Lung (tissue), 16 donors: Measurements from ENCODE around the gene CABLES2. TPM values are rescaled to one million over a fixed set of nuclear protein-coding genes. Genes with fewer than 3 reads are reported as not detected.

Source experiments
- ATAC-seq: fragments of 200-7000 bp; cut with Tn5 transposase; one replicate; pipeline ENCODE4 v1.9.1; 2020; ENCODE audit warnings: moderate number of reproducible peaks; ENCODE audit not compliant: insufficient read depth, low FRiP score
- DNase-seq, 3 donors: peaks; one replicate each; pipeline ENCODE4 v3.0.0-alpha.2; 2013 to 2017
- H3K27ac ChIP-seq, 2 donors: one replicate each; pipeline ENCODE4 v1.5.1; 2013; ENCODE audit warnings: mild to moderate bottlenecking in 2 of 2, moderate library complexity in 2 of 2, control low read depth in 1 of 2, inconsistent platforms in 1 of 2, low read depth in 1 of 2, low read length in 1 of 2
- H3K27me3 ChIP-seq, 3 donors: one replicate each; pipeline ENCODE4 v1.5.1; 2013; ENCODE audit warnings: low read length in 2 of 3; ENCODE audit not compliant: control insufficient read depth in 3 of 3, insufficient read depth in 3 of 3
- H3K36me3 ChIP-seq, 4 donors: one replicate each; pipeline ENCODE4 v1.5.1; 2013; ENCODE audit warnings: low read length in 4 of 4, mild to moderate bottlenecking in 1 of 4, moderate library complexity in 1 of 4; ENCODE audit not compliant: control insufficient read depth in 4 of 4, insufficient read depth in 4 of 4
- H3K4me1 ChIP-seq, 5 donors: one replicate each; pipeline ENCODE4 v1.5.1; 2013; ENCODE audit warnings: low read length in 5 of 5, mild to moderate bottlenecking in 2 of 5, moderate library complexity in 1 of 5; ENCODE audit not compliant: control insufficient read depth in 5 of 5, insufficient read depth in 5 of 5
- H3K4me3 ChIP-seq: one replicate; pipeline ENCODE4 v1.5.1; 2013; ENCODE audit warnings: mild to moderate bottlenecking, control low read depth, moderate library complexity
- H3K9ac ChIP-seq, 2 donors: one replicate each; pipeline ENCODE4 v1.5.1; 2013; ENCODE audit warnings: low read length in 2 of 2, control low read depth in 1 of 2; ENCODE audit not compliant: insufficient read depth in 1 of 2
- H3K9me3 ChIP-seq, 4 donors: one replicate each; pipeline ENCODE4 v1.5.1; 2013; ENCODE audit warnings: low read length in 3 of 4, mild to moderate bottlenecking in 1 of 4, moderate library complexity in 1 of 4; ENCODE audit not compliant: control insufficient read depth in 4 of 4, insufficient read depth in 3 of 4
- CTCF ChIP-seq: IDR thresholded peaks from 2 replicates; pipeline ENCODE4 v1.5.1; 2012; ENCODE audit warnings: mild to moderate bottlenecking; ENCODE audit errors: control extremely low read depth, extremely low read depth
- WGBS, 2 donors: extraction: QIAGEN DNeasy Blood & Tissue Kit; methylation state at CpG; one replicate each; pipeline ENCODE4 v1.1.7; 2013; 5-methylcytosine and 5-hydroxymethylcytosine counted together
- long read RNA-seq, 5 donors: transcript quantifications; one replicate each; lab custom pipeline, GENCODE V29; 2026
- polyA plus RNA-seq, 2 donors: library from polyadenylated mRNA; stranded (reverse); fragments of 200-250 nt; gene quantifications; one replicate each; pipeline ENCODE4 v1.2.1, GENCODE V29; 2013
- total RNA-seq, 2 donors: library from RNA; depleted of rRNA in 1 of 2; stranded (reverse); fragments of >200 nt in 1 of 2; gene quantifications; one replicate each; pipeline ENCODE4 v1.2.1, GENCODE V29; 2014 to 2021
- donor health status: control.
- donor health status: control.
- donor health status: Bipolar disorder and iron deficiency.
- donor health status: healthy.
- donor health status: DM: yes; HTN: yes; CAD: no.

CABLES2 gene
- total RNA-seq (1 to 10 TPM; 3.5 to 4.4 TPM), polyA plus RNA-seq (1 to 10 TPM; 1.9 to 3.7 TPM)
- long read RNA-seq, donor 1, transcript CABLES2-201 (10 exons, 3,785 nt), result major isoform, 9 of 9 reads
- long read RNA-seq, donor 1, partial matches to known transcripts, result 0 of 9 reads
- long read RNA-seq, donor 1, other reads (novel, unspliced or antisense), result 0 of 9 reads
- long read RNA-seq, donor 2, partial matches to known transcripts, result 0 of 1 reads
- long read RNA-seq, donor 2, other reads (novel, unspliced or antisense), result 0 of 1 reads
- long read RNA-seq, donor 3, partial matches to known transcripts, result 0 of 2 reads
- long read RNA-seq, donor 3, other reads (novel, unspliced or antisense), result 0 of 2 reads
- long read RNA-seq, donor 4, partial matches to known transcripts, result 0 of 2 reads
- long read RNA-seq, donor 4, other reads (novel, unspliced or antisense), result 0 of 2 reads
- long read RNA-seq, donor 5, transcript CABLES2-201 (10 exons, 3,785 nt), result major isoform, 10 of 10 reads
- long read RNA-seq, donor 5, partial matches to known transcripts, result 0 of 10 reads
- long read RNA-seq, donor 5, other reads (novel, unspliced or antisense), result 0 of 10 reads

- 5 to 8% methylated on average over 44 to 73 of the region's 73 CpGs for WGBS, 2 donors
- H3K27ac ChIP-seq, result peak within 1 kb of the TSS; percentile 23 to 38
- H3K9ac ChIP-seq, result peak within 1 kb of the TSS in 1 of 2 donors; percentile 53
Observed at GRCh38 chr20:62407221-62407992, at the start of gene CABLES2. Gene CABLES2, minus strand, starts transcription at chr20:62407285. Its CDS starts 9 bp downstream, at chr20:62407276.

GRCh38 chr20:62455929-62456328 is 48.8 kb upstream of the CABLES2 start:
- H3K4me1 ChIP-seq, result peaks cover 0 to 75% (median 33%) of the 10 kb centered on the region in 5 donors
- H3K9me3 ChIP-seq, result no peaks in the 10 kb centered on the region
- H3K27me3 ChIP-seq, result peaks cover 0 to 3% (median 0%) of the 10 kb centered on the region in 3 donors
- 62 to 79% methylated on average over 15 of the region's 15 CpGs for WGBS, 2 donors
- ATAC-seq (no peak), DNase-seq (no peak)
- H3K36me3 ChIP-seq, result no peaks in the 10 kb centered on the region
- no peak overlapping the region for H3K27ac ChIP-seq
- no peak for TF ChIP-seq CTCF
- H3K4me3 ChIP-seq, result no peak overlapping the region
- no peak overlapping the region for H3K9ac ChIP-seq

More at GRCh38 chr20:62407221-62407992, at the start of gene CABLES2:
- peaks cover 0 to under 1% (median 0%) of the 10 kb centered on the region in 4 donors for H3K36me3 ChIP-seq
- no peak for TF ChIP-seq CTCF
- H3K27me3 ChIP-seq, result no peaks in the 10 kb centered on the region
- DNase-seq (peak; percentile 94 to 97 (median 96)), ATAC-seq (peak; percentile 97)
- H3K9me3 ChIP-seq, result no peaks in the 10 kb centered on the region
- H3K4me1 ChIP-seq, result peaks cover 0 to 51% (median 4%) of the 10 kb centered on the region in 5 donors
- H3K4me3 ChIP-seq, result peak within 1 kb of the TSS; percentile 62

GRCh38 chr20:62454904-62455636 is 48.0 kb upstream of the CABLES2 start:
- ATAC-seq (no peak), DNase-seq (peak; percentile 62 to 86 (median 73))
- H3K9me3 ChIP-seq, result no peaks in the 10 kb centered on the region
- 42 to 47% methylated on average over 30 of the region's 30 CpGs for WGBS, 2 donors
- peak overlapping the region in 1 of 2 donors; percentile 32 for H3K9ac ChIP-seq
- H3K27me3 ChIP-seq, result peaks cover 0 to 3% (median 0%) of the 10 kb centered on the region in 3 donors
- peaks cover 0 to 71% (median 33%) of the 10 kb centered on the region in 5 donors for H3K4me1 ChIP-seq
- H3K4me3 ChIP-seq, result no peak overlapping the region
- no peaks in the 10 kb centered on the region for H3K36me3 ChIP-seq
- no peak for TF ChIP-seq CTCF
- H3K27ac ChIP-seq, result no peak overlapping the region
